Activated CD4-positive, alpha-beta T cell treated with anti-CD3 and anti-CD28 coated beads, Interleukin-2, amount 10 ng/mL, durations not matched to agents 24 days and 14 days (primary cell): ENCODE results near the gene PTGDS. TPM values are rescaled to one million over a fixed set of nuclear protein-coding genes. Genes with fewer than 3 reads are reported as not detected.

Source experiments
- DNase-seq: peaks from one replicate; pipeline ENCODE4 v3.0.0; 2022
- H3K27ac Mint-ChIP-seq: one replicate; pipeline ENCODE4 v1.8.0; 2022; ENCODE audit warnings: mild to moderate bottlenecking, mixed read lengths
- H3K27me3 Mint-ChIP-seq: one replicate; pipeline ENCODE4 v1.8.0; 2022; ENCODE audit warnings: mixed read lengths
- H3K36me3 Mint-ChIP-seq: one replicate; pipeline ENCODE4 v1.8.0; 2022; ENCODE audit warnings: low read depth, mild to moderate bottlenecking, mixed read lengths
- H3K4me1 Mint-ChIP-seq: one replicate; pipeline ENCODE4 v1.8.0; 2021; ENCODE audit warnings: mixed read lengths
- H3K4me3 Mint-ChIP-seq: one replicate; pipeline ENCODE4 v1.8.0; 2022; ENCODE audit warnings: mild to moderate bottlenecking, moderate library complexity, mixed read lengths
- H3K9me3 Mint-ChIP-seq: one replicate; pipeline ENCODE4 v1.8.0; 2021; ENCODE audit warnings: mixed read lengths
- intact Hi-C: fragments of 100-400 bp; cut with micrococcal nuclease; formaldehyde crosslinking; loops from one replicate; pipeline ENCODE4 v1.15.1; 2023
- total RNA-seq: library from RNA; stranded (reverse); gene quantifications from 2 replicates; pipeline ENCODE4 v1.2.3, GENCODE V29; 2022

PTGDS gene
- total RNA-seq, 1 donor from 2014 or later: not detected

- no peak for DNase-seq
- Mint-ChIP-seq H3K27me3 (no peaks in the 10 kb centered on the region), H3K4me3 (no peak overlapping the region), H3K4me1 (no peaks in the 10 kb centered on the region), H3K36me3 (no peaks in the 10 kb centered on the region), H3K9me3 (no peaks in the 10 kb centered on the region), H3K27ac (no peak overlapping the region)
- intact Hi-C loops: no loop called here
Measured at GRCh38 chr9:137013571-137013940, 36.3 kb downstream of the PTGDS start.

GRCh38 chr9:137014166-137014565 lies 36.9 kb downstream of the PTGDS start:
- intact Hi-C loops: no loop called here
- Mint-ChIP-seq H3K36me3 (no peaks in the 10 kb centered on the region), H3K4me1 (no peaks in the 10 kb centered on the region), H3K4me3 (no peak overlapping the region), H3K9me3 (no peaks in the 10 kb centered on the region), H3K27ac (no peak overlapping the region), H3K27me3 (no peaks in the 10 kb centered on the region)
- DNase-seq: no peak

GRCh38 chr9:137014776-137015539 lies 37.7 kb downstream of the PTGDS start:
- no peak overlapping the region for H3K27ac Mint-ChIP-seq
- H3K4me1 Mint-ChIP-seq: no peaks in the 10 kb centered on the region
- no peaks in the 10 kb centered on the region for H3K9me3 Mint-ChIP-seq
- H3K27me3 Mint-ChIP-seq: no peaks in the 10 kb centered on the region
- no peak for DNase-seq
- intact Hi-C loops: no loop called here
- no peak overlapping the region for H3K4me3 Mint-ChIP-seq
- H3K36me3 Mint-ChIP-seq: no peaks in the 10 kb centered on the region

- H3K36me3 Mint-ChIP-seq: no peaks in the 10 kb centered on the region
- H3K27ac Mint-ChIP-seq: no peak overlapping the region
- H3K4me3 Mint-ChIP-seq: no peak overlapping the region
- no peaks in the 10 kb centered on the region for H3K9me3 Mint-ChIP-seq
- no peaks in the 10 kb centered on the region for H3K4me1 Mint-ChIP-seq
- intact Hi-C loops: no loop called here
- DNase-seq: no peak
- no peaks in the 10 kb centered on the region for H3K27me3 Mint-ChIP-seq
Measured at GRCh38 chr9:137015540-137015930, 38.2 kb downstream of the PTGDS start.

DNA sequence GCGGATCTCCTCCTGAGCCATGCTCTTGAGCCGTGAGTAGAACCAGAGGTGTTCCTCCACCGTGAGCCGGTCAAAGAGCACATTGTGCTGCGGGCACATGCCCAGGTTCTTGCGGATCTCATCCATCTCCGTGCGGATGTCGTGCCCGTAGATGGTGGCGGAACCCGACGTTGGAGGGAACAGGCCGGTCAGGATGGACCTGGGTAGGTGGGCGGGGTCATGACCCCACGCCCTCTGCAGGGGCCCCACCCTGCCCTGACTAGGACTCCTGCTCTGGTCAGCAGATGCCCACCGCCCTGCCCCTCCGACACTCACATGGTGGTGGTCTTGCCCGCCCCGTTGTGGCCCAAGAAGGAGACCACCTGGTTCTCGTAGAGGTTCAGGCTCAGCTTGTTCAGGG lies 38.7 kb downstream of the PTGDS start:
- Mint-ChIP-seq H3K27ac (no peak overlapping the region), H3K36me3 (no peaks in the 10 kb centered on the region), H3K27me3 (no peaks in the 10 kb centered on the region), H3K9me3 (no peaks in the 10 kb centered on the region), H3K4me1 (no peaks in the 10 kb centered on the region), H3K4me3 (no peak overlapping the region)
- DNase-seq: no peak
- intact Hi-C loops: no loop called here

DNA sequence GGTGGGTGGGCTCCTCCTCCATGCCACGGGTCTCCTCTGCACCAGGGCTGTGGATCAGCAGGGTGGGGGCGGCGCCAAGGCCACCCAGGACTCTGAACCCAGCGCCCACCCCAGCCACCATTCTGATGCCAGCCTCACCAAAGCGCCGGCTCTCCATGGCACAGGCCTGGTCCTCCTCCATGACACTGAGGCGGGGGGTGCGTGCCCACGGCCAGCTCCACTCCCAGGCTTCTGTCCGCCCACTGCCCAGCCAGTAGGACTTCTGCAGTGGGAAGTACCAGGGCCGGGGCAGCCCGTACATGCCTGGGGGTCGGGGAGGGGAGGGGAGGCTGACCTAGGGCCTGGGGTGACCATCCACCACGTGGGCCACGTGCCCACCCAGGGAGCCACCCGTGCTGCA lies 39.1 kb downstream of the PTGDS start:
- intact Hi-C loops: no loop called here
- Mint-ChIP-seq H3K4me3 (no peak overlapping the region), H3K4me1 (no peaks in the 10 kb centered on the region), H3K27me3 (no peaks in the 10 kb centered on the region), H3K27ac (no peak overlapping the region), H3K9me3 (no peaks in the 10 kb centered on the region), H3K36me3 (no peaks in the 10 kb centered on the region)
- DNase-seq: no peak

GRCh38 chr9:137017071-137017470 lies 39.8 kb downstream of the PTGDS start:
- DNase-seq: no peak
- Mint-ChIP-seq H3K36me3 (no peaks in the 10 kb centered on the region), H3K4me1 (peaks cover 1% of the 10 kb centered on the region), H3K27me3 (no peaks in the 10 kb centered on the region), H3K4me3 (no peak overlapping the region), H3K27ac (no peak overlapping the region), H3K9me3 (no peaks in the 10 kb centered on the region)
- intact Hi-C loops: no loop called here

- Mint-ChIP-seq H3K4me1 (peaks cover 3% of the 10 kb centered on the region), H3K27ac (no peak overlapping the region), H3K36me3 (no peaks in the 10 kb centered on the region), H3K9me3 (no peaks in the 10 kb centered on the region), H3K27me3 (no peaks in the 10 kb centered on the region), H3K4me3 (no peak overlapping the region)
- no peak for DNase-seq
- intact Hi-C loops: no loop called here
Measured at GRCh38 chr9:137017791-137018497, 40.6 kb downstream of the PTGDS start.

GRCh38 chr9:137018761-137019559 lies 41.7 kb downstream of the PTGDS start:
- no peak overlapping the region for H3K27ac Mint-ChIP-seq

GRCh38 chr9:137019891-137020683 lies 42.8 kb downstream of the PTGDS start:
- H3K36me3 Mint-ChIP-seq: no peaks in the 10 kb centered on the region
- H3K9me3 Mint-ChIP-seq: no peaks in the 10 kb centered on the region
- intact Hi-C loops: no loop called here
- no peak overlapping the region for H3K27ac Mint-ChIP-seq
- H3K4me1 Mint-ChIP-seq: peaks cover 3% of the 10 kb centered on the region
- H3K27me3 Mint-ChIP-seq: no peaks in the 10 kb centered on the region
- no peak overlapping the region for H3K4me3 Mint-ChIP-seq
- DNase-seq: no peak

More at GRCh38 chr9:137018761-137019559, 41.7 kb downstream of the PTGDS start:
- Mint-ChIP-seq H3K4me1 (peaks cover 3% of the 10 kb centered on the region), H3K36me3 (no peaks in the 10 kb centered on the region), H3K9me3 (no peaks in the 10 kb centered on the region), H3K4me3 (no peak overlapping the region), H3K27me3 (no peaks in the 10 kb centered on the region)
- no peak for DNase-seq
- intact Hi-C loops: no loop called here

DNA sequence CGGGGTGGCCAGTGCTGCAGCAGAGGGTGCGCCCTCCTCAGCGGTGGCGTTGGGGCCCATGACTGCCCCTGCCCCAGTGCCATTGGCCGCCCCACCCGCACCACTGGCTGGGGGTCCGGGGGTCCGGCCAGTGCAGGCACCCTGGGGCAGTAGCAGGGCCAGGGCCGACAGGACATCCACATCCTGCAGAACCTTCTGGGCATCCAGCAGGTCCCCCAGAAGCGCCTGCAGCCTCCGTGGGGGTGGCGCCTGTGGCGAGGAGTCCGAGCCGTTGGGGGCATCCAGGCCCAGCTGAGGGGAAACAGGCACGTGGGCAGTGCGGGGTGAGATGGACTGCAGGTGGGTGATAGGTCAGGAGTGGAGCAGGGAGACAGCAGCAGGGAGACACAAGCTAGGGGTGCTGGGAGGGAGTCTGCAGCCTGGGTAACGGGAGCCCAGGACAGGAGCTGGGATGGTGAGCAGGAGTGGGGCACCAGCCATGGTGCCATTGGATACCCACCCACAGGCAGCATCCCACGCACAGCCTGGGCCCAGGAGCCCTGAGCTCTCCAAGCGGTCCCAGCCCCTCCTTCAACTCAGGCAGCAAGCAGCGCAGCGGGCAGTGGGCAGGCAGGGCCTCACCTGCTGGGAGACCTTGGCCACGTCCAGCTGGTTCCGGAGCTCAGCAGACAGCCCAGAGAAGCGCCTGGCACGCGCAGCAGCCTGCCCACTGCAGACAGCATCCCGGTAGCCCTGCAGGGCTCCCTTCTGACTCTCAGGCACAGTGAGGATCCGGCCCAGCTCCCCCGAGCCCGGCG lies 43.7 kb downstream of the PTGDS start:
- H3K4me3 Mint-ChIP-seq: no peak overlapping the region
- DNase-seq: no peak
- H3K36me3 Mint-ChIP-seq: no peaks in the 10 kb centered on the region
- H3K27ac Mint-ChIP-seq: no peak overlapping the region
- intact Hi-C loops: no loop called here
- no peaks in the 10 kb centered on the region for H3K9me3 Mint-ChIP-seq
- H3K27me3 Mint-ChIP-seq: no peaks in the 10 kb centered on the region
- peaks cover 3% of the 10 kb centered on the region for H3K4me1 Mint-ChIP-seq

GRCh38 chr9:137021568-137021978 lies 44.3 kb downstream of the PTGDS start:
- no peak for DNase-seq
- peaks cover 4% of the 10 kb centered on the region for H3K4me1 Mint-ChIP-seq
- intact Hi-C loops: no loop called here
- H3K27ac Mint-ChIP-seq: no peak overlapping the region
- H3K4me3 Mint-ChIP-seq: no peak overlapping the region
- no peaks in the 10 kb centered on the region for H3K9me3 Mint-ChIP-seq
- no peaks in the 10 kb centered on the region for H3K36me3 Mint-ChIP-seq
- no peaks in the 10 kb centered on the region for H3K27me3 Mint-ChIP-seq
